ENCODE measurements around the gene CRB1.

Gene CRB1

DNA sequence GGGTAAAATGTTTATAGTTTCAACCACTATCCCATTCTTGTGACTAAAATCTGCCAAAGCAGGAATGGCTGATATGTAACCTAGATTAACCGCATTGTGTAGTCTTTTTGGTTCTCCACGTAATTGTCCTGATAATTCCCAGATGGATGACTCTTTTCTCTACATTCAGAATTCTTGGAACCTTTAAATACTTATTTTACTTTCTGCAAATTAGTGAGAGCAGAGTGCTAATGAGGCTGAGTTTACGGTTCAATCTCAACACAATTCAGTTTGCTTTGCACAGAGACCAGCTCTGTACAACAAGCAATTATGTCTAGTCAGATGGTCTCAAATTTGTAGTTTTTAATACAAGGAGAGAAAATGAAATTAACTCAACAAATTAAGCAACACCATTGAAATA is 9.1 kb downstream of the CRB1 start:
- no peak overlapping the region for H3K4me3 ChIP-seq (ENCODE audit: low read depth, low read length)
- no peak overlapping the region for H2BK12ac ChIP-seq (ENCODE audit: low read length)
- no peak overlapping the region for H3K14ac ChIP-seq (ENCODE audit: low read length)
- no peak overlapping the region for H3K27ac ChIP-seq (ENCODE audit: low read depth, low read length)
- no peak for DNase-seq
- H3K79me1 ChIP-seq (ENCODE audit: low read length), result no peaks in the 10 kb centered on the region
- no peaks in the 10 kb centered on the region for H3K9me3 ChIP-seq (ENCODE audit: insufficient read depth, low read depth, low read length)
- no peaks in the 10 kb centered on the region for H3K27me3 ChIP-seq (ENCODE audit: insufficient read depth, low read length)
- no peaks in the 10 kb centered on the region for H3K36me3 ChIP-seq (ENCODE audit: control insufficient read depth in 1 of 2, insufficient read depth in 2 of 2, low read length in 2 of 2)
- H4K8ac ChIP-seq (ENCODE audit: low read depth, low read length), result no peak overlapping the region
- H3K23ac ChIP-seq (ENCODE audit: low read length), result no peak overlapping the region
- no peak overlapping the region for H3K4me2 ChIP-seq (ENCODE audit: low read length)
- H2AFZ ChIP-seq (ENCODE audit: insufficient read depth, low read length, poor library complexity), result no peak overlapping the region
- no peak overlapping the region for H4K91ac ChIP-seq (ENCODE audit: low read depth, low read length)
- no peak overlapping the region for H2BK120ac ChIP-seq (ENCODE audit: insufficient read depth, low read length, poor library complexity)
- H4K12ac ChIP-seq (ENCODE audit: low read depth, low read length), result no peak overlapping the region
- no peak overlapping the region for H2AK5ac ChIP-seq (ENCODE audit: low read length)
- H3K4me1 ChIP-seq (ENCODE audit: control insufficient read depth in 1 of 2, insufficient read depth in 2 of 2, low read length in 2 of 2), result no peaks in the 10 kb centered on the region
- no peak overlapping the region for H3K4ac ChIP-seq (ENCODE audit: low read depth, low read length)
- no CpG with 5 or more reads among the region's 3 CpGs for WGBS (ENCODE audit: extremely low coverage, insufficient coverage, insufficient read length)
- no peak overlapping the region for H3K18ac ChIP-seq (ENCODE audit: low read length)
- no peak overlapping the region for H2BK5ac ChIP-seq (ENCODE audit: low read depth, low read length, poor library complexity)
- H3K9ac ChIP-seq (ENCODE audit: low read length), result no peak overlapping the region
- H3K79me2 ChIP-seq (ENCODE audit: control insufficient read depth, insufficient read depth, low read length, poor library complexity), result no peaks in the 10 kb centered on the region

DNA sequence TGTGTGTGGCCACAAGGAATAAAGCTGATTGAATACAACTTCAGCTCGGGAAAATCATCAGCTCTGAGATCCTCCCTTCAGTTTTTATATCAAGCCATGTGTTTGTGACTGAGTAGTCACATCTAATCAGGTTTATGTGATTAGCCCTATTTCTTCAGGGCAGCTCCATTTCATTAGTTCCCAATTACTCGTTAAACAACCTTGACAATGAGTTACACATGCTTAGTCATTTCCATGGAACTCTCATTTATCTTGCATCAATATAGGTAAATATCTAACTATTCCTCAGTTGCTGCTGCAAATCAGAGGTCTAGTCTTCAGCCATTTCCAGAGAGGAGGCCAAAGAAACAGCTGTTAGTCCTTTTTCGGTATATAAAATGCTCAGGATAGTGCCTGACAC is 16.3 kb downstream of the CRB1 start:
- H3K4me1 ChIP-seq (ENCODE audit: control insufficient read depth in 1 of 2, insufficient read depth in 2 of 2, low read length in 2 of 2), result no peaks in the 10 kb centered on the region
- H2AK5ac ChIP-seq (ENCODE audit: low read length), result no peak overlapping the region
- H3K18ac ChIP-seq (ENCODE audit: low read length), result no peak overlapping the region
- no peak overlapping the region for H2AFZ ChIP-seq (ENCODE audit: insufficient read depth, low read length, poor library complexity)
- no peaks in the 10 kb centered on the region for H3K79me1 ChIP-seq (ENCODE audit: low read length)
- no peak overlapping the region for H3K4me2 ChIP-seq (ENCODE audit: low read length)
- no peak overlapping the region for H2BK12ac ChIP-seq (ENCODE audit: low read length)
- no peak overlapping the region for H3K4me3 ChIP-seq (ENCODE audit: low read depth, low read length)
- H4K91ac ChIP-seq (ENCODE audit: low read depth, low read length), result no peak overlapping the region
- no peak for DNase-seq
- H3K23ac ChIP-seq (ENCODE audit: low read length), result no peak overlapping the region
- H3K27ac ChIP-seq (ENCODE audit: low read depth, low read length), result no peak overlapping the region
- H2BK5ac ChIP-seq (ENCODE audit: low read depth, low read length, poor library complexity), result no peak overlapping the region
- H3K27me3 ChIP-seq (ENCODE audit: insufficient read depth, low read length), result no peaks in the 10 kb centered on the region
- H4K8ac ChIP-seq (ENCODE audit: low read depth, low read length), result no peak overlapping the region
- H3K9me3 ChIP-seq (ENCODE audit: insufficient read depth, low read depth, low read length), result no peaks in the 10 kb centered on the region
- no peaks in the 10 kb centered on the region for H3K36me3 ChIP-seq (ENCODE audit: control insufficient read depth in 1 of 2, insufficient read depth in 2 of 2, low read length in 2 of 2)
- H4K12ac ChIP-seq (ENCODE audit: low read depth, low read length), result no peak overlapping the region
- H3K79me2 ChIP-seq (ENCODE audit: control insufficient read depth, insufficient read depth, low read length, poor library complexity), result no peaks in the 10 kb centered on the region
- no peak overlapping the region for H3K14ac ChIP-seq (ENCODE audit: low read length)
- H3K9ac ChIP-seq (ENCODE audit: low read length), result no peak overlapping the region
- no peak overlapping the region for H2BK120ac ChIP-seq (ENCODE audit: insufficient read depth, low read length, poor library complexity)
- WGBS (ENCODE audit: extremely low coverage, insufficient coverage, insufficient read length), result no CpG with 5 or more reads among the region's 3 CpGs
- no peak overlapping the region for H3K4ac ChIP-seq (ENCODE audit: low read depth, low read length)

- no peaks in the 10 kb centered on the region for H3K79me2 ChIP-seq (ENCODE audit: control insufficient read depth, insufficient read depth, low read length, poor library complexity)
These were observed 16.9 kb downstream of the CRB1 start for GRCh38 chr1:197284966-197285365.

GRCh38 chr1:197285526-197286205 is 17.6 kb downstream of the CRB1 start:
- no peak overlapping the region for H3K4me3 ChIP-seq (ENCODE audit: low read depth, low read length)
- H4K12ac ChIP-seq (ENCODE audit: low read depth, low read length), result no peak overlapping the region
- WGBS (ENCODE audit: extremely low coverage, insufficient coverage, insufficient read length), result no CpG with 5 or more reads among the region's 4 CpGs

More at GRCh38 chr1:197284966-197285365, 16.9 kb downstream of the CRB1 start:
- Histone ChIP-seq H3K4me3 (ENCODE audit: low read depth, low read length) (no peak overlapping the region), H2AFZ (ENCODE audit: insufficient read depth, low read length, poor library complexity) (no peak overlapping the region), H4K91ac (ENCODE audit: low read depth, low read length) (no peak overlapping the region), H3K27me3 (ENCODE audit: insufficient read depth, low read length) (no peaks in the 10 kb centered on the region), H3K18ac (ENCODE audit: low read length) (no peak overlapping the region), H4K12ac (ENCODE audit: low read depth, low read length) (no peak overlapping the region), H3K14ac (ENCODE audit: low read length) (no peak overlapping the region), H4K8ac (ENCODE audit: low read depth, low read length) (no peak overlapping the region), H3K27ac (ENCODE audit: low read depth, low read length) (no peak overlapping the region), H3K9ac (ENCODE audit: low read length) (no peak overlapping the region), H3K4me2 (ENCODE audit: low read length) (no peak overlapping the region), H3K9me3 (ENCODE audit: insufficient read depth, low read depth, low read length) (no peaks in the 10 kb centered on the region), H3K23ac (ENCODE audit: low read length) (no peak overlapping the region), H3K4me1 (ENCODE audit: control insufficient read depth in 1 of 2, insufficient read depth in 2 of 2, low read length in 2 of 2) (no peaks in the 10 kb centered on the region), H3K36me3 (ENCODE audit: control insufficient read depth in 1 of 2, insufficient read depth in 2 of 2, low read length in 2 of 2) (no peaks in the 10 kb centered on the region), H2BK12ac (ENCODE audit: low read length) (no peak overlapping the region), H2AK5ac (ENCODE audit: low read length) (no peak overlapping the region), H2BK120ac (ENCODE audit: insufficient read depth, low read length, poor library complexity) (no peak overlapping the region), H2BK5ac (ENCODE audit: low read depth, low read length, poor library complexity) (no peak overlapping the region), H3K4ac (ENCODE audit: low read depth, low read length) (no peak overlapping the region), H3K79me1 (ENCODE audit: low read length) (no peaks in the 10 kb centered on the region)
- no CpG with 5 or more reads among the region's 2 CpGs for WGBS (ENCODE audit: extremely low coverage, insufficient coverage, insufficient read length)
- no peak for DNase-seq

More at GRCh38 chr1:197285526-197286205, 17.6 kb downstream of the CRB1 start:
- Histone ChIP-seq H2AK5ac (ENCODE audit: low read length) (no peak overlapping the region), H3K79me1 (ENCODE audit: low read length) (no peaks in the 10 kb centered on the region), H3K36me3 (ENCODE audit: control insufficient read depth in 1 of 2, insufficient read depth in 2 of 2, low read length in 2 of 2) (no peaks in the 10 kb centered on the region), H3K18ac (ENCODE audit: low read length) (no peak overlapping the region), H3K9me3 (ENCODE audit: insufficient read depth, low read depth, low read length) (no peaks in the 10 kb centered on the region), H2BK12ac (ENCODE audit: low read length) (no peak overlapping the region), H3K27me3 (ENCODE audit: insufficient read depth, low read length) (no peaks in the 10 kb centered on the region), H4K8ac (ENCODE audit: low read depth, low read length) (no peak overlapping the region), H3K4me1 (ENCODE audit: control insufficient read depth in 1 of 2, insufficient read depth in 2 of 2, low read length in 2 of 2) (no peaks in the 10 kb centered on the region), H3K9ac (ENCODE audit: low read length) (no peak overlapping the region), H3K79me2 (ENCODE audit: control insufficient read depth, insufficient read depth, low read length, poor library complexity) (no peaks in the 10 kb centered on the region), H2AFZ (ENCODE audit: insufficient read depth, low read length, poor library complexity) (no peak overlapping the region), H2BK120ac (ENCODE audit: insufficient read depth, low read length, poor library complexity) (no peak overlapping the region), H3K23ac (ENCODE audit: low read length) (no peak overlapping the region), H3K14ac (ENCODE audit: low read length) (no peak overlapping the region), H2BK5ac (ENCODE audit: low read depth, low read length, poor library complexity) (no peak overlapping the region), H3K4me2 (ENCODE audit: low read length) (no peak overlapping the region), H3K4ac (ENCODE audit: low read depth, low read length) (no peak overlapping the region), H4K91ac (ENCODE audit: low read depth, low read length) (no peak overlapping the region), H3K27ac (ENCODE audit: low read depth, low read length) (no peak overlapping the region)
- DNase-seq, result no peak
